Stimulated activated CD8-positive, alpha-beta memory T cell treated with anti-CD3 and anti-CD28 coated beads, Interleukin-7, amount 100 ng/mL, for 1 hour (primary cell): ENCODE results near the gene CCNL1.

ENCODE experiments used
- DNase-seq, 2 donors: peaks; one replicate each; pipeline ENCODE4 v3.0.0-alpha.2; 2020; ENCODE audit warnings: low read depth in 2 of 2

CCNL1 gene

DNA sequence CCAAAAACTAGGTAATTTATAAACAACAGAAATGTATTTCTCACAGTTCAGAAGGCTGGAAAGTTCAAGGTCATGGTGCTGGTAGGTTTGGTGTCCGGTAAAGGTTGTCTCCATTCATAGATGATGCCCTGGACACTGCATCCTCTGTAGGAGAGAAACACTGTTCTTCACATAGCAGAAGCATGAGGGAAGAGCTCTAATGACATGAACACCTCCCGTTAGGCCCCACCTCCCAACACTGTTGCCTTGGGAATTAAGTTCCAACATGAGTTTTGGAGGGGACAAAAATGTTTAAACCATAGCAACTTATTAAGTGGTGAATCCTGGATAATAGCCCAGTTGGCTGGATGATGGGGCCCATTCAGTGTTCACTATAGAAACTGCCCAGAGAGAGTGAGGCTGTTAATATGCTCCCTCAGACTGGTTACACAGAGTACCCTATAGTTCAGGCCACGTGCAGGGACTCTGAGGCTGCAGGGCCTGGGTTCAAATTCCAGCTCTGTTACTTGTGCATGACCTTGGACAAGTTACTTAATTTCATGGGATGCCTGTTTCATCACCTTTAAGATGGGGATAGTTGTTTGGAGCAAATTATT is 37.0 kb downstream of the CCNL1 start:
- DNase-seq = no peak

DNA sequence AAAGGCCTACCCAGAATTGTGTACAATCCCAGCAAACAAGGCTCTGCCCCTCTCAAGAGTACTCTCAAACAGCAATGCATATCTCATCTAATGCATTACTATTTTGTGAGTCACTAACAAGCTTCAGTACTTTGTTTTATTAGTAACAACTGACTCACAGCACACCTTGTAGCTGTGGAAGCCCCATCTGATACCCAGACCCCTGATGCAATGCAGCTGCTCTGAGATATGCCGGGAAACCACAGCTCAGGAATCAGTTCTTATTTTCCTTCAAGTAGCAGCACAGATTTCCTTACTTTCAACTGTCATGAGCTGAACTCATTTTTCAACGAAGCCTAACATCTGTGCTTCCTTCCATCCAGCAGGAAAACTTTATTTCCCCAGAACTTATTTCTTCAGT is 37.8 kb downstream of the CCNL1 start:
- no peak for DNase-seq

DNA sequence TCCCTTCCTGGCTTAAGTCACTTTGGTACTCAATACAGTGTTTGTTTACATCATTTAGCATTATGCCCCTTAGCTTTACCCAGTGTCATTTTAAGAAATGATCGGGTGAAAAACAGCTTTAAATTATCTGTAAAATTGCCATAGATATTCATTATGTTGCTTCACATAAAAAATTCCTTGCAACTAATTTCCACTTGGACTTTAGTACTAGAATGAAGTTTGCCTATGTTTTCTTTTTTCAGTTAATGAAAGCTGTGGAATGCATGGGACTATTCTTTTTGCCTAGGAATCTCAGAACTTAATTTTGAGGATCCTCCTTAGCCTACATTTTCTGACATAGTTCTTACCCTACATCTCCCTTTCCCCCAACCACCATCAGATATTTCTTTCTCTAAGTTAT is 38.4 kb downstream of the CCNL1 start:
- no peak for DNase-seq

DNA sequence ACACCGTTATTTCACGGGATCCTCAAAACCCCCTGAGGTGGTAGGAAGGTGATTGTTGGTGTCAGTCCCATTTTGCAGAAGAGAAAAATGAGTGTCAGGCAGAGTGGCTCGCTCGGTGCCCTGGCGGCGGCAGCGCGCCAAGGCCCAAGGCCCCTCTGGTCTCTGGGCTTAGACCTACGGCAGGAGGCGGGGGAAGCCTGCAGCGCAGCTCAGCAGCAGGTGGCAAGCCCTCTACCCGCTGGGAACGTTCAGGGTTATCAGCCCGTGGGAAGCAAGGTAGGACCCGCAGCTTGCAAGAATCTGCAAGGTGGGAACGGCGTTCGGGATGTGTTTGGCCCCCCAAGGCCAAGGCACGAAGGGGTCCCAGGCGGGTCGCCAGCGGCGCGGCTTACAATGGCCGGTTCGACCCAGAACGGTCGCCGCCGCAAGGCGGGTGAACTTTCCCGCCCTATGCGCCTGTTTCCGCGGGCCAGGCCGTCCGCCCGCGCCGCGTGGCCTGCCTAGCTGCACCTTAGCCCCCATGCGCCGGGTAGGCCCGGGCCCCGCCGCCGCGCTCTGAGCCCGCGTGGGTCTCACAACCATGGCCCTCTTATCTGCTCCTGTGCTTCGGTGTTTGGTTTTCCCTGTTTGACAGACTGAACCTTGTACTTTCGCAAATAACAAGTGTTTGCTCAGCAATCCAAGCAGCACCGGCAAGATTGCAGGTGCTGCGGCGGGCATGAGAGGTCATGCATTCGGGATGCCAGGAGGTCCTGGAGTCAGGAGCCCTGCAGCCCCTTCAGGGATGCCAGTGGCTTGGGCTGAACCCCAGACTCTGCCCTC is 39.7 kb downstream of the CCNL1 start:
- no peak for DNase-seq

- DNase-seq = no peak
Measured at GRCh38 chr3:157119369-157119951, 40.5 kb downstream of the CCNL1 start.

- no peak for DNase-seq
Measured at GRCh38 chr3:157117875-157118654, 41.9 kb downstream of the CCNL1 start.

DNA sequence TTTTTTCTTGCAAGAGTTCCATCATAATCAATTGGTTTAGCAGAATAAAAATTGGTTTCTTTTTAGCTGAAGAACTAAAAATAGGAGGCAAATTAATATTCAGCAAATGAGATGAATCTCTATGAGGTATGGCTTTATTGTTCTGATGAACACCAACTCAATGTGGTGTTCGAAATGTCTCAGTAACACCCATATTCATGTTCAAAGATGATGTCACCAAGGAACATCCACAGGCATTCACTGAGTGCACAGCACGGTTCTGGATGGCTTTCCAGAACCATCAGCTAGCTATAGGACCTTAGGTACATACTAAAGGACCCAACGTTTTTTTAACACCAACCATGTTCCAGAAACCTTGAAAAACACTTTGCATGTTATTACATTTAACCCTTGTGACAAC is 42.7 kb downstream of the CCNL1 start:
- DNase-seq = no peak

- no peak for DNase-seq
Measured at GRCh38 chr3:157116017-157116416, 43.9 kb downstream of the CCNL1 start.

DNA sequence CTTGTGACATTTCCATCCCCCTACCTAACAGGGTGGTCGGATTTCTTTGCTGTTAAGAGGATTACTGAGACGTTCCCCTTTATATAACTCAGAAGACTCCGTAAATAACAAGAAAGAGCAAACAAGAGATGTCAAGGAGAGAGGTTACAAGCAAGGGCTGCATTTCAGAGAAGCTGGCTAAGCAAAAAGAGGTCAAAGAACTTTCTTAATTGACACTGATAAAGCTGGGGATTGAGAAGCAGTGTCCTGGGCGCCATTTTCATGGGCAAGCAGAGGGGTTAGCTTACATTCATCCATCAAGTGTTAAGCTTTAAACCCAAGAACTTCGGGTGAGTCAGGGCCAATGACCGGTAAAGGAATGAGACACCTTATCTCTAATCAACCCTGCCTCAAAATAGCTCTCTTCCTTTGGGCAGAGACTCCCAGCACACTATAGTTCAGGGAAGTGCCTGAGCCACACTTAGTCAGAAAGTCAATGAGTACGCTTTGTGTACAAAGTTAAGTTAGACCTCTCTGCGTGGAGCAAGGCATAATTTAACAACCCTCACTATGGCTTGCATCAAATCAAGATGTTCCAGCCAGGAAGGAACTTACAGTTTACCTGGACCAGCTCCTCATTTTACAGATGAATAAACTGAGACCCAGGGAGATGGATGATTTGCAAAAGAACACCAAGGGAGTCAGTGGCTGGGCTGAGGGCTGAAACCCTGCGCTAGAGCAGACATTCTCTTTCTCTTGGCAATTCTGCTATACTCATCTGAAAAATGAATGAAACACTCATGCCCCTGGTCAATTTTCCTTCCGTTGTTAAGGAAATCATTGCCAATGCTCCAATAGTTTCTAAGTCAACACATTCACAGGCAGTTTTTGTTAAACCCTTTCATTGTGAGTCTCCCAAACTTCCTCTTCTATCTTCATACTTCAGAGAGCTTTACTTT is 44.6 kb downstream of the CCNL1 start:
- DNase-seq = no peak

- no peak for DNase-seq
Measured at GRCh38 chr3:157113832-157114505, 46.0 kb downstream of the CCNL1 start.

GRCh38 chr3:157112536-157112935 is 47.4 kb downstream of the CCNL1 start:
- DNase-seq = no peak

- no peak for DNase-seq
Measured at GRCh38 chr3:157111518-157111917, 48.4 kb downstream of the CCNL1 start.

DNA sequence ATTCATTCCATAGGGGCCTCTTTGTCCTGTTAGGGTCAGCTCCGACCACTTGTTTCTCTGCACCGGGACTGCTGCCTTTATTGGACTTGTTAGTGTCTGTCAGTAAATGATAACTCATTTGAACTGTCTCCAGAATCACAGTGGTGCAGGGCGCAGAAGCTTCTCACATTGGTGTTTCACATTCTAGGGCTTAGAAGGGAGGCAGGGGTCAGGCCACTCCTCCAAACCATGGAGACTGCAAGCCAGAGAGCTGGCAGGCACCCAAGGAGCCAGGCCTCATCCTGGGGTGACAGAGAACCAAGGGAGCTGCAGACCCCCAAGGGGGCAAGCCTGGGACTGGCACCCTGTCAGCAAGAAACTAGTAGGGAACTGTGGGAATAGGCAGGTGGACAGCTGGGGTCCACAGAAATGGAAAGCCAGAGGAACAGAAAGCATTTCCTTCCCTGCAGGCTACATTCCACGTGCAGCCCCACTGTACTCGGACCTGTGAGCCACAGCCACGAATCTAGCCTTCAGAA is 49.1 kb downstream of the CCNL1 start:
- no peak for DNase-seq

DNA sequence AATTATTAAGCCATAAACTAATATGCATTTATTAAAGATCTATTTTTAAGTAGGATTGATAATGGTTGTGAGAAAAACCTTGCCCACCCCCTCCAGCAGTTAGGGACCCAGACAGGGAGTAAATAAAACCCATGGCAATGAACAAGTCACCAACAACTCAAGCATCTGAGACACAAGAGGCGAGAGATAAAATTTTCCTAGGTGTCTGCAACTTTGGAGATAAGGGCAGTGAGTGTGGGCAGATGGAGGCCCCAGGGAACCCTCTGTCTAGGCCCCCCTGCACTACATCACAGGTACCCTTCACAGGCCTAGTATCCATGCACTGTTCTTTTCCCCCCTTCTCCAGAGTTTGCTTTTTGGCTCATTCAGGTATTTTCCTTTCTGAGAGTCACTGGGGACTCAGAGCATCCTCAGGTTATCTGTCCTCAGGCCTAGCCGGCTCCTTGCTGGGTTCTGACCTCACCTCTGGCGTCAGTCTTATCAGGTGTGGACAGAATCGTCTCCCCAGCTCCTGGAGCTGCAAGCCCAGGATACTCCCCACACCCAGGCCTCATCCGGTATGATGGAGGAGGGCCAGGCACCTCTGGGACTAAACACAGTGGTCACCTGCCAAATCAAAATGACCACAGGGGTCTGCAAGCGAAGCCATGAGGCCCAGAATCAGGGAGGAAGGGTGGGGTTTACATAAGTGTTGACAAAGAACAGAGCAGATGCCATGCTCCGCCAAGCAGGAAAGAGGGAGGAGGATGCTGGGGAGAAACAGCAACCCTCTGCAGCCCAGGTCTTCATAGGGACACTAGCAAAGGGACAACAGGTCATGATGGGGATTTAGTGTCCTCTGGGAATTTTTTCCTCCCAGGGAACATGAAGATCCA is 50.4 kb downstream of the CCNL1 start:
- DNase-seq = no peak

DNA sequence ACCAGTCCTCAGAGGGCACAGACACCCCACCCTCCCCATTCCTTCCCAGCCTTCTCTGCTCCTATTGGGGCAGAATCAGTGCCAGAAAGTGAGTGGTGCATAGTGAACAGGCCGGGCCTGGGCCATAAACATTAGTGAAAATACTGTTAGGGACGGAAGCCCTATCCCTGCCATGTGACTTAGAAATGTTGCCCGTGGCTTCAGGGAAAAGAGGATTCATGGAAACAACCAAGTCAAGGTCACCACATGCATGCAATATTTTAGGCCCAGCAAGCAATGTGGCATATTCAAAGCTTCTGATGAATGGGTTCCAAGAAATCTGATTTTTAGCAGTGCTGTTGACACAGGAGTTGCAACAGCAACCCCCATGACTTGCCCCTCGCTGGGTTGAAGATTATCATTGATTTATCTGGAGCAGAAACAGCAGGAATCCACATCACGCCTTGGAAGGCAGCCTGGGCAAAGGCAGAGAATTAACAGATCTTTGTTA is 52.3 kb downstream of the CCNL1 start:
- DNase-seq = no peak

- DNase-seq = no peak
Measured at GRCh38 chr3:157107037-157107436, 52.9 kb downstream of the CCNL1 start.

DNA sequence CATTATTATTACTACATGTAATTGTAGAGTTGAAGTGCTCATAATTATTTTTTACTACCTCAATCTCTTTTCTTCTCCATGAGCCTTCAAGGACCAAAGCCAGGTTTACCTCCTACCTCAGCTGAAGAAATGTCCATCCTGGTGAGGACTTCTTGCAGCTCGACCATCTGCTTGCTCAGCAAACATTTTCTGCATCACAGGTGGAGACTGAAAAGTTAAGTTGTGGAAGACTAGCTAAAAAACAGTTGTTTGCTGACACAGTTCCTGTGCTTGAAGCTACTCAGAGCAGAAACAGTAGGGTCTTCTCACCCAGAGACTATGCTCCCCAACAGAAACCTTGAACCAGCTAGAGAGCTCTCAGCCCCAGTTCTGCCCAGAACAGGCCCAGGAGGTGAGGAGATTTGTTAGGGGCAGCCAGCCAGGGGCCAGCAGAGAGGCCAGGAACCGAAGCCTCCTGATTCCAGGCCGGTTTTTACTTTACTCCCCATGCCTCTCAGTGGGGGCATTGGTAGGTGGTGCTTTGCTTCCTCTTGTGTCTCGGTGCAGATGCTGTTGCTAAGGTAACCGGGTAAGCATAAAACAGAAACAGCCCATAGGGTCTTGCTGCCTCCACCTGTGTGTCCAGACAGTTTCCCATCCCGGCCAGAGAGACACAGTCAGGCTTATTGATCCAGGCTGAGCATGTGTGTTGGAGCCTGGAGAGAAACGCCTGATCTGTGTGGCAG is 54.9 kb downstream of the CCNL1 start:
- DNase-seq = no peak

GRCh38 chr3:157104521-157104920 is 55.4 kb downstream of the CCNL1 start:
- DNase-seq = no peak

- no peak for DNase-seq
Measured at GRCh38 chr3:157103860-157104259, 56.1 kb downstream of the CCNL1 start.
